C4-2B (cell line): ENCODE results near the gene OR5T2.

Source experiments
- ZFX ChIP-seq: fragments of 450-650 bp; IDR thresholded peaks from 2 replicates; pipeline ENCODE4 v1.6.1; 2017
- TF ChIP-seq, protein P1 (sequence below): fragments of 450-650 bp; conservative IDR thresholded peaks from 2 replicates; pipeline ENCODE4 v1.5.1; 2017; ENCODE audit warnings: mild to moderate bottlenecking

DNA sequence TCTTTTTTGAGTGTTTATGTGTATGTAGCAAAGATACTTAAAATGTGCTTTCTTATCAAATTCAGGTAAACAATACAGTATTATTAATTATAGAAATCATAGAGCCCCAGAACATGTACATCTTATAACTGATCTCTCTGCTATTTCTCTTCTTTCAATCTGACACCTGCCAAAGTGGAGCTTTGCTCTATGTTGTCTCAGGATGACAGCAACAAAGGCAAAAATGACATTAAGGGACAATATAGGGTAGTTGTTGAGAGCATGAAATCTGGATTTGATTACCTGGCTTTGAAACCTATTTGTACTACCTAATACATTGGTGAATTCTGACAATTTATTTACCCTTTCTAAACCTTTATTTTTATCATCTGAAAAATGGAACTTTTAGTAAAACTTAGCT is 50.6 kb downstream of the OR5T2 start:
- TF ChIP-seq, protein P1, sequence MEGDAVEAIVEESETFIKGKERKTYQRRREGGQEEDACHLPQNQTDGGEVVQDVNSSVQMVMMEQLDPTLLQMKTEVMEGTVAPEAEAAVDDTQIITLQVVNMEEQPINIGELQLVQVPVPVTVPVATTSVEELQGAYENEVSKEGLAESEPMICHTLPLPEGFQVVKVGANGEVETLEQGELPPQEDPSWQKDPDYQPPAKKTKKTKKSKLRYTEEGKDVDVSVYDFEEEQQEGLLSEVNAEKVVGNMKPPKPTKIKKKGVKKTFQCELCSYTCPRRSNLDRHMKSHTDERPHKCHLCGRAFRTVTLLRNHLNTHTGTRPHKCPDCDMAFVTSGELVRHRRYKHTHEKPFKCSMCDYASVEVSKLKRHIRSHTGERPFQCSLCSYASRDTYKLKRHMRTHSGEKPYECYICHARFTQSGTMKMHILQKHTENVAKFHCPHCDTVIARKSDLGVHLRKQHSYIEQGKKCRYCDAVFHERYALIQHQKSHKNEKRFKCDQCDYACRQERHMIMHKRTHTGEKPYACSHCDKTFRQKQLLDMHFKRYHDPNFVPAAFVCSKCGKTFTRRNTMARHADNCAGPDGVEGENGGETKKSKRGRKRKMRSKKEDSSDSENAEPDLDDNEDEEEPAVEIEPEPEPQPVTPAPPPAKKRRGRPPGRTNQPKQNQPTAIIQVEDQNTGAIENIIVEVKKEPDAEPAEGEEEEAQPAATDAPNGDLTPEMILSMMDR: no peak
- TF ChIP-seq ZFX: no peak
